Measurements from ENCODE around the gene CUX1.
"Not testable (repeated sequence)": the region's sequence is repeated elsewhere in the genome, so short reads cannot be mapped to it uniquely, and the experiment has no call there.

Gene CUX1

GRCh38 chr7:101974393-101974792, 157.0 kb downstream of the CUX1 start:
- Histone ChIP-seq H3K9ac (ENCODE audit: low read length) (no peak overlapping the region), H3K4me3 (ENCODE audit: low read length) (no peak overlapping the region), H3K4me1 (ENCODE audit: control insufficient read depth, insufficient read depth, low read length) (peaks cover 10% of the 10 kb centered on the region), H3K36me3 (ENCODE audit: control insufficient read depth, insufficient read depth, low read length) (no peaks in the 10 kb centered on the region), H3K27me3 (ENCODE audit: control insufficient read depth, insufficient read depth, low read length) (no peaks in the 10 kb centered on the region), H3K9me3 (ENCODE audit: control insufficient read depth, low read length) (no peaks in the 10 kb centered on the region)

GRCh38 chr7:101975046-101975445, 157.6 kb downstream of the CUX1 start:
- peaks cover 7% of the 10 kb centered on the region for H3K4me1 ChIP-seq (ENCODE audit: control insufficient read depth, insufficient read depth, low read length)
- H3K4me3 ChIP-seq (ENCODE audit: low read length), result no peak overlapping the region
- no peak overlapping the region for H3K9ac ChIP-seq (ENCODE audit: low read length)
- H3K36me3 ChIP-seq (ENCODE audit: control insufficient read depth, insufficient read depth, low read length), result no peaks in the 10 kb centered on the region
- no peaks in the 10 kb centered on the region for H3K27me3 ChIP-seq (ENCODE audit: control insufficient read depth, insufficient read depth, low read length)
- H3K9me3 ChIP-seq (ENCODE audit: control insufficient read depth, low read length), result no peaks in the 10 kb centered on the region

- no peaks in the 10 kb centered on the region for H3K9me3 ChIP-seq (ENCODE audit: control insufficient read depth, low read length)
- no peak overlapping the region for H3K9ac ChIP-seq (ENCODE audit: low read length)
- H3K27me3 ChIP-seq (ENCODE audit: control insufficient read depth, insufficient read depth, low read length), result no peaks in the 10 kb centered on the region
- H3K4me1 ChIP-seq (ENCODE audit: control insufficient read depth, insufficient read depth, low read length), result peaks cover 11% of the 10 kb centered on the region
- no peaks in the 10 kb centered on the region for H3K36me3 ChIP-seq (ENCODE audit: control insufficient read depth, insufficient read depth, low read length)
- H3K4me3 ChIP-seq (ENCODE audit: low read length), result no peak overlapping the region
Observed at GRCh38 chr7:101976411-101976810, 159.0 kb downstream of the CUX1 start.

DNA sequence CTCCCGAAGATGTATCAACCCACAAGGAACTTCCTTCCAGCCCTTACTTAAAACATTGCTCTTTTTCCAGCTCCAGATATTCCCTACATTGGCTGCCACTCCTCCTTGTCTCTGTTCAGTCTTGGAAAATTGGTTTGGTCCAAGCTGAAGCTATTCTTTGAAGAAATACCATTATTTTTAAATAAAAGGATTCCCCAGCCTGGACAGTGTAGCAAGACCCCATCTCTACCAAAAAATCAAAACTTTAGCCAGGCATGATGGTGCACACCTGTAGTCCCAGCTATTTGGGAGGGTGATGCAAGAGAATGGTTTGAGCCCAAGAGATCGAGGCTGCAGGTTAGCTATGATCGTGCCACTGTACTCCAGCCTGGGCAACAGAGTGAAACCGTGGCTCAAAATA, 159.8 kb downstream of the CUX1 start:
- Histone ChIP-seq H3K36me3 (ENCODE audit: control insufficient read depth, insufficient read depth, low read length) (no peaks in the 10 kb centered on the region), H3K9ac (ENCODE audit: low read length) (no peak overlapping the region), H3K27me3 (ENCODE audit: control insufficient read depth, insufficient read depth, low read length) (no peaks in the 10 kb centered on the region), H3K9me3 (ENCODE audit: control insufficient read depth, low read length) (no peaks in the 10 kb centered on the region), H3K4me1 (ENCODE audit: control insufficient read depth, insufficient read depth, low read length) (peaks cover 17% of the 10 kb centered on the region), H3K4me3 (ENCODE audit: low read length) (no peak overlapping the region)

DNA sequence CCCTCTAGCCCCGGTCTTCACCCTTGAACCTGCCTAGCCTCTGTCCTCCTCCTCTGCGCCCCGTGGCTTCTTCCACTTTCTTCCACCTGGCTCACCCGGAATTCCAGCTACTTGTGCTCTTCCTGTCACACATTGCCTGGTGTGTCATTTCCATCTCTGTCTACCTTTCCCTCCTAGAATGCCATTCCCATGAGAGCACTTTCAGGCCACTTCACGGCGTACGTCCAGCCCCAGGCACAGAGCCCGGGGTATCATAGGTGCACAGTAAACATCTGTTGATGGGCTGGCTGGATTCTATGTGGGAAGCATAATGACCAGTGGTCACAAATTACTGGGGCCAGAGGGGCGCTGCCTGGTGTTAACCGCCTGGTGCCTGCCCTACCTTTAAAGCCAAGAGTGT, 161.3 kb downstream of the CUX1 start:
- H3K27me3 ChIP-seq (ENCODE audit: control insufficient read depth, insufficient read depth, low read length), result no peaks in the 10 kb centered on the region
- no peaks in the 10 kb centered on the region for H3K36me3 ChIP-seq (ENCODE audit: control insufficient read depth, insufficient read depth, low read length)
- H3K9ac ChIP-seq (ENCODE audit: low read length), result no peak overlapping the region
- H3K4me3 ChIP-seq (ENCODE audit: low read length), result no peak overlapping the region
- H3K9me3 ChIP-seq (ENCODE audit: control insufficient read depth, low read length), result no peaks in the 10 kb centered on the region
- peaks cover 22% of the 10 kb centered on the region for H3K4me1 ChIP-seq (ENCODE audit: control insufficient read depth, insufficient read depth, low read length)

DNA sequence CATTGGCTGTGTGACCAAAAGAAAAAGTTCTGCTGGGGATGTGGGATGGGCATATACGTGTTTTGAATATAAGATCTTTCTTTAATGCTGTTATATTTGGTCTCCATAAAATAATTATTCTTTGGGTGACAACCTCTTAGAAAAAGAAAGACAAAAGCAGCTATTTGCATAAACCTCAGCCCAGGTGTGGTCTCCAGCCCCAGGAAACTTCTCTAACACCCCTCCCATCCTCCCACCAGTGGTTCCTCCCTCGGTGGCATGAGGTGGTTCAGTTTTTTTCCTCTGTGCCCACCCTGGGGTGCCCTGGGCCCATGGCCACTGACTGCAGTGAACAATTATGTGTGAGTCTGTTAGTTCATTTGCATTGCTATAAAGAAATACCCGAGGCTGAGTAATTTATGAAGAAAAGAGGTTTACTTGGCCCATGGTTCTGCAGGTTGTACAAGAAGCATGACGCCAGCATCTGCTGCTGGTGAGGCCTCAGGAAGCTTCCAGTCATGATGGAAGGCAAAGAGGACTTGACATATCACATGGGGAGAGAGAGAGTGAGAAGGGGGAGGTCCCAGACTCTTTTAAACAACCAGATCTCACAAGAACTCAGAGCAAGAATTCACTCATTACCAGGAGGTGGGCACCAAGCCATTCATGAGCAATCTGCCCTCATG, 165.9 kb downstream of the CUX1 start:
- peaks cover 32% of the 10 kb centered on the region for H3K4me1 ChIP-seq (ENCODE audit: control insufficient read depth, insufficient read depth, low read length)
- no peaks in the 10 kb centered on the region for H3K9me3 ChIP-seq (ENCODE audit: control insufficient read depth, low read length)
- H3K27me3 ChIP-seq (ENCODE audit: control insufficient read depth, insufficient read depth, low read length), result no peaks in the 10 kb centered on the region
- H3K4me3 ChIP-seq (ENCODE audit: low read length), result no peak overlapping the region
- no peak overlapping the region for H3K9ac ChIP-seq (ENCODE audit: low read length)
- no peaks in the 10 kb centered on the region for H3K36me3 ChIP-seq (ENCODE audit: control insufficient read depth, insufficient read depth, low read length)

DNA sequence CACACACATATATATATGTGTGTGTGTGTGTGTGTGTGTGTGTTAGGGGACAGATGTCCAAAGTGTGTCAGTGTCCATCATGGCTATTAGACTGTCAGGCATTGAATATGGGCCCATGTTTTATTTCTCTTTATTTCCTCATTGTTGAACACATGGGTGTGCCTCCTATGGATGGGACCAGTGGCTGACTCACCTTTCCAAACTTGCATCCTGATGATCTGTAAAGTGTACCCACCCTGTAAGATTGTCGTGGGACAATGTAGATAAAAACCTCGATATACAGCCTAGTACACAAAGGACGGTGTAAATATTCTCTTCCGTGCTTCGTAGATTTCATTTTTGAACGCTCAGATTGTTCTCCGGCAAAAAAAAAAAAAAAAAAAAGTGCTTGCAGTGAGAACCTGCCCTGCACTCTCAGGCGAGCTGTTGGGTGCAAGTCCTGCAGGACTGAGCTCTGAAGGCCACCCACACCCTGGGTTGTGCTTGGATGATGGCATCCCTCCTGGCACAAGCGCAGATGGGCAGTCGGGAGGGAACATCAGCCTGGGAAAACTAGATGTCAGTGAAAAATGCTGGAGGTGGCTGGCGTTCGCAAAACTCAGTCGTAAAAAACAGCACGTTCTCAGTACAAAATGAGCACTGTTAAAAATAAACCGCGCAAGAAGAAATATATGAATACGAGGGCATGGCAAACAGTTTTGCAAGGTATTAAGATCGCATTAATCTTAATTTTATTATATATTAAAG, 166.9 kb downstream of the CUX1 start:
- peaks cover 32% of the 10 kb centered on the region for H3K4me1 ChIP-seq (ENCODE audit: control insufficient read depth, insufficient read depth, low read length)
- no peaks in the 10 kb centered on the region for H3K27me3 ChIP-seq (ENCODE audit: control insufficient read depth, insufficient read depth, low read length)
- no peaks in the 10 kb centered on the region for H3K9me3 ChIP-seq (ENCODE audit: control insufficient read depth, low read length)
- H3K4me3 ChIP-seq (ENCODE audit: low read length), result no peak overlapping the region
- H3K36me3 ChIP-seq (ENCODE audit: control insufficient read depth, insufficient read depth, low read length), result no peaks in the 10 kb centered on the region
- H3K9ac ChIP-seq (ENCODE audit: low read length), result no peak overlapping the region

DNA sequence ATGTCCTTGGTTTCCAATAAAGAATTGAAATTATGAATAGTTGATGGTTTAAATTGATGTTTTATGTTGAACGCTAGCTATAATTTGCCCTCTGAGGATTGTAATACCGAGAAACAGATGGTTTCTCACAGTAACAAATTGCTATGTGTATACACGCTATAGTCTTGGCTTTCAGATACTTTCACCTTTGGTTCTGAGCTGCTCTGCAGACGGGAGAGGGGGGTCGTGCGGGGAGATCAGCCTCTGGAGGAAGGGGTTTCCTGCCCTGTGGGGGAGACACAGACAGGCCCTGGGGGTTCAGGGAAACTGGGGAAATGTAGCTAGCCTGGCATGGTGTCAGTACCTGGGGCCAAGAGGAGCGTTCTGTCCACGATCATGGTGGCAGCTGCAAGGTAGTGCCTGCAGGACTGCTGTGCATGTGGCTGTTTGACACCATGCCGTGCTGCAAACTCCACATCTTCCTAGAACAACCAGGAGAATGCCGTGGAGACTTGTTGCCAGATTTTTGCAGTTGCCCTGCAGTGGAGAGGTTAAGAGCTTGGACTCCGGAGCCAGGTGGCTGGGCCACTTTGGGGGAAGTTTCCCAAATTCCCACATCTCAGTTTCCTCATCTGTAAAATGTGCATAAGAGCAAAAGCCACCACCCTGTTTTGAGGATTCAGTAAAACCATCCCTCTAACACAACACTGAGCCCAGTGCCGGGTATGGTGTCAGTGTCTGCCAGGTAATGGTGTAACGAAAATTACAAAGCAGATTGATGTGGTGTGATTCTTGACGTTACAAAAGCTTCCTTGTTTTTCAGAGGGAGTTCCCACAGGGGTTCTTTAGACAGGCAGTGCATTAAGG, 167.9 kb downstream of the CUX1 start:
- no peak overlapping the region for H3K4me3 ChIP-seq (ENCODE audit: low read length)
- H3K9me3 ChIP-seq (ENCODE audit: control insufficient read depth, low read length), result no peaks in the 10 kb centered on the region
- peaks cover 32% of the 10 kb centered on the region for H3K4me1 ChIP-seq (ENCODE audit: control insufficient read depth, insufficient read depth, low read length)
- H3K27me3 ChIP-seq (ENCODE audit: control insufficient read depth, insufficient read depth, low read length), result no peaks in the 10 kb centered on the region
- no peaks in the 10 kb centered on the region for H3K36me3 ChIP-seq (ENCODE audit: control insufficient read depth, insufficient read depth, low read length)
- no peak overlapping the region for H3K9ac ChIP-seq (ENCODE audit: low read length)

- no peaks in the 10 kb centered on the region for H3K27me3 ChIP-seq (ENCODE audit: control insufficient read depth, insufficient read depth, low read length)
- no peaks in the 10 kb centered on the region for H3K36me3 ChIP-seq (ENCODE audit: control insufficient read depth, insufficient read depth, low read length)
- H3K4me1 ChIP-seq (ENCODE audit: control insufficient read depth, insufficient read depth, low read length), result peaks cover 31% of the 10 kb centered on the region
- no peak overlapping the region for H3K9ac ChIP-seq (ENCODE audit: low read length)
- no peaks in the 10 kb centered on the region for H3K9me3 ChIP-seq (ENCODE audit: control insufficient read depth, low read length)
- H3K4me3 ChIP-seq (ENCODE audit: low read length), result no peak overlapping the region
Observed at GRCh38 chr7:101985903-101986734, 168.7 kb downstream of the CUX1 start.

DNA sequence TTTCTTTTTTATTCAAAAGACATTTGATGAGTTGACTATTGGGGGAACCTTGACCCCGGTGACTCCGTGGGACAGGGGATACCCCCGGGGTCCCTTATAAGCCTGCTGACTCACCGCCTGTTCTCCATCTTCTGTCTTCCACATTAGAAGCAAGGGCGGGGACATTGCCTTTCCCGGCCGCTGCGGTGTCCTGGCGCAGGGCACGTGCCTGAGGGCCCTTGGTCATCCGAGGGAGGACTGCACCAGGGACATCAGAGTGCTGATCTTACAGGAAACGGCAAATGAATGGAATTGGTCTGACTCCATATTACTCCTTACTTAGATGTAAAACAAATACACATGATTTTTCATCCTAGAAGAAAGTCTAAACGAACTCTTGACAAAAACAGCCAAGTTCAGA, 170.1 kb downstream of the CUX1 start:
- Histone ChIP-seq H3K4me3 (ENCODE audit: low read length) (no peak overlapping the region), H3K4me1 (ENCODE audit: control insufficient read depth, insufficient read depth, low read length) (peaks cover 20% of the 10 kb centered on the region), H3K27me3 (ENCODE audit: control insufficient read depth, insufficient read depth, low read length) (no peaks in the 10 kb centered on the region), H3K9me3 (ENCODE audit: control insufficient read depth, low read length) (no peaks in the 10 kb centered on the region), H3K9ac (ENCODE audit: low read length) (no peak overlapping the region), H3K36me3 (ENCODE audit: control insufficient read depth, insufficient read depth, low read length) (no peaks in the 10 kb centered on the region)

GRCh38 chr7:101988060-101988459, 170.6 kb downstream of the CUX1 start:
- peaks cover 19% of the 10 kb centered on the region for H3K4me1 ChIP-seq (ENCODE audit: control insufficient read depth, insufficient read depth, low read length)
- not testable (repeated sequence) for H3K36me3 ChIP-seq (ENCODE audit: control insufficient read depth, insufficient read depth, low read length); H3K9me3 ChIP-seq (ENCODE audit: control insufficient read depth, low read length); H3K27me3 ChIP-seq (ENCODE audit: control insufficient read depth, insufficient read depth, low read length); H3K4me3 ChIP-seq (ENCODE audit: low read length); H3K9ac ChIP-seq (ENCODE audit: low read length)
